Ovary (tissue), 9 donors: Measurements from ENCODE around the gene TTK. TPM values are rescaled to one million over a fixed set of nuclear protein-coding genes. Genes with fewer than 3 reads are reported as not detected.
"Not testable (repeated sequence)": the region's sequence is repeated elsewhere in the genome, so short reads cannot be mapped to it uniquely, and the experiment has no call there.

ENCODE experiments used
- DNase-seq, 5 donors: peaks; one replicate each; pipeline ENCODE4 v3.0.0-alpha.2; 2019 to 2020
- H3K27ac ChIP-seq, 2 donors: fragments of 200-600 bp; one replicate each; pipeline versions ENCODE4 v1.5.1 to v1.8.0; 2019 to 2022
- H3K27me3 ChIP-seq: fragments of 200-600 bp; one replicate; pipeline ENCODE4 v1.8.0; 2022
- H3K36me3 ChIP-seq: fragments of 200-600 bp; sonication (generic); one replicate; pipeline ENCODE4 v1.5.1; 2019
- H3K4me1 ChIP-seq: one replicate; pipeline ENCODE4 v1.8.1; 2013; ENCODE audit warnings: mild to moderate bottlenecking, moderate library complexity; ENCODE audit not compliant: insufficient read depth
- H3K4me3 ChIP-seq: fragments of 200-600 bp; sonication (generic); one replicate; pipeline ENCODE4 v1.5.1; 2017
- H3K9me3 ChIP-seq, 2 donors: fragments of 200-600 bp in 1 of 2; sonication (generic) in 1 of 2; one replicate each; pipeline versions ENCODE4 v1.5.1 to v1.8.1; 2013 to 2019; ENCODE audit warnings: mild to moderate bottlenecking in 1 of 2, moderate library complexity in 1 of 2
- CTCF ChIP-seq, 3 donors: fragments of 450-650 bp in 2 of 3; fragments of 200-600 bp in 1 of 3; IDR thresholded peaks; one replicate each; pipeline versions ENCODE4 v1.5.1 to v1.8.0; 2016 to 2022; ENCODE audit warnings: antibody characterized with exemption in 3 of 3, mild to moderate bottlenecking in 1 of 3
- EP300 ChIP-seq: sonication (generic); formaldehyde crosslinking; IDR thresholded peaks from one replicate; pipeline ENCODE4 v1.6.1; 2017; ENCODE audit warnings: antibody characterized with exemption
- POLR2A ChIP-seq: fragments of 450-650 bp; IDR thresholded peaks from one replicate; pipeline ENCODE4 v1.6.1; 2017; ENCODE audit warnings: antibody characterized with exemption, mild to moderate bottlenecking, moderate library complexity
- WGBS, 3 donors: extraction: QIAGEN DNeasy Blood & Tissue Kit in 1 of 3; methylation state at CpG; one replicate each; pipeline versions ENCODE4 v1.1.5 to v1.1.7; 2013 to 2017; 5-methylcytosine and 5-hydroxymethylcytosine counted together
- intact Hi-C, 4 donors: fragments of 100-400 bp; cut with DNase I; formaldehyde crosslinking; loops; one replicate each; pipeline versions ENCODE4 v1.11.0 to v1.15.1; 2022 to 2023
- polyA plus RNA-seq, 2 donors: library from polyadenylated mRNA; stranded (reverse); fragments of 200-250 nt in 1 of 2; fragments of 350-450 nt in 1 of 2; fragmentation: Illumina TruSeq in 1 of 2; extraction: RNeasy Lipid Tissue Mini Kit (QIAGEN cat#74804) in 1 of 2; gene quantifications; one replicate each; pipeline ENCODE4 v1.2.3, GENCODE V29; 2013 to 2014
- total RNA-seq, 7 donors: library from RNA; depleted of rRNA in 2 of 7; stranded (reverse); fragments of >200 nt in 2 of 7; fragmentation: NEBNext Ultra II Directional in 3 of 7; extraction: Animal tissue kit (Norgen Biotek cat#: 25700) in 3 of 7; gene quantifications; one replicate each; pipeline versions ENCODE4 v1.1.0 to v1.2.4, GENCODE V29; 2016 to 2023
- donor health status: DM: no; HTN: no; CAD: no; lungs with moderate emphysema.
- donor health status: DM: no; HTN: no; CAD: no.
- donor health status: Bipolar disorder and iron deficiency.
- donor health status: DM: yes; HTN: yes; CAD: no.
- donor health status: DM: no; HTN: no; CAD: no.
- donor health status: DM: yes; HTN: yes; CAD: no.

The TTK gene
- total and polyA plus RNA-seq, 9 donors, result 0.10 to 0.94 (median 0.80) TPM; not detected in 2

- Histone ChIP-seq H3K36me3 (no peaks in the 10 kb centered on the region), H3K27me3 (no peaks in the 10 kb centered on the region), H3K4me3 (no peak overlapping the region), H3K4me1 (no peaks in the 10 kb centered on the region), H3K27ac (no peak overlapping the region), H3K9me3 (no peaks in the 10 kb centered on the region)
- intact Hi-C loops, result no loop called here
- TF ChIP-seq POLR2A (no peak), CTCF (IDR thresholded peaks at IDR 0.05) (no peak), EP300 (no peak)
- DNase-seq, result no peak
- 88 to 92% (median 92%) methylated on average over 3 of the region's 3 CpGs for WGBS, 3 donors
These were observed 17.1 kb downstream of the TTK start for GRCh38 chr6:80021591-80021990.

GRCh38 chr6:80022803-80023202 lies 18.4 kb downstream of the TTK start:
- Histone ChIP-seq H3K36me3 (no peaks in the 10 kb centered on the region), H3K4me3 (no peak overlapping the region), H3K9me3 (no peaks in the 10 kb centered on the region), H3K27me3 (no peaks in the 10 kb centered on the region), H3K27ac (no peak overlapping the region), H3K4me1 (no peaks in the 10 kb centered on the region)
- intact Hi-C loops, result no loop called here
- DNase-seq, result no peak
- WGBS, 3 donors, result 68 to 94% (median 85%) methylated on average over 4 of the region's 4 CpGs
- no peak for TF ChIP-seq CTCF (IDR thresholded peaks at IDR 0.05)
- TF ChIP-seq EP300, result no peak

GRCh38 chr6:80028589-80028988 lies 24.1 kb downstream of the TTK start:
- Histone ChIP-seq H3K27ac (no peak overlapping the region), H3K36me3 (no peaks in the 10 kb centered on the region), H3K4me1 (no peaks in the 10 kb centered on the region), H3K27me3 (no peaks in the 10 kb centered on the region), H3K9me3 (no peaks in the 10 kb centered on the region), H3K4me3 (no peak overlapping the region)
- DNase-seq, result no peak
- intact Hi-C loops, result no loop called here
- 64 to 97% (median 84%) methylated on average over 3 of the region's 3 CpGs for WGBS, 3 donors
- TF ChIP-seq POLR2A, result no peak
- TF ChIP-seq CTCF (IDR thresholded peaks at IDR 0.05), result no peak
- no peak for TF ChIP-seq EP300

GRCh38 chr6:80029470-80029869 lies 25.0 kb downstream of the TTK start:
- TF ChIP-seq CTCF (IDR thresholded peaks at IDR 0.05) (no peak), EP300 (no peak), POLR2A (no peak)
- no peak overlapping the region for H3K27ac ChIP-seq
- H3K9me3 ChIP-seq, result no peaks in the 10 kb centered on the region
- DNase-seq, result no peak
- no peaks in the 10 kb centered on the region for H3K36me3 ChIP-seq
- intact Hi-C loops, result no loop called here
- no peaks in the 10 kb centered on the region for H3K4me1 ChIP-seq
- WGBS, 3 donors, result 82 to 91% (median 86%) methylated on average over 3 of the region's 3 CpGs
- no peak overlapping the region for H3K4me3 ChIP-seq
- no peaks in the 10 kb centered on the region for H3K27me3 ChIP-seq

DNA sequence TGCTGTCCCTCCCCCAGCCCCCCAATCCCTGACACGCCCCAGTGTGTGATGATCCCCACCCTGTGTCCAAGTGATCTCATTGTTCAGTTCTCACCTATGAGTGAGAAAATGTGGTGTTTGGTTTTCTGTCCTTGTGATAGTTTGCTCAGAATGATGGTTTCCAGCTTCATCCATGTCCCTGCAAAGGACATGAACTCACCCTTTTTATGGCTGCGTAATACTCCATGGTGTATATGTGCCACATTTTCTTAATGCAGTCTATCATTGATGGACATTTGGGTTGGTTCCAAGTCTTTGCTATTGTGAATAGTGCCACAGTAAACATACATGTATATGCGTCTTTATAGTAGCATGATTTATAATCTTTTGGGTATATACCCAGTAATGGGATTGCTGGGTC lies 43.8 kb downstream of the TTK start:
- DNase-seq, H3K4me1 ChIP-seq, H3K9me3 ChIP-seq, H3K4me3 ChIP-seq, H3K27me3 ChIP-seq, H3K36me3 ChIP-seq, intact Hi-C loops, H3K27ac ChIP-seq: not testable (repeated sequence)
- 96 to 100% (median 97%) methylated on average over 3 of the region's 3 CpGs for WGBS, 3 donors
